OCI-M2 (cell line): ENCODE results near the gene P2RY8.
"Not testable (repeated sequence)": the region's sequence is repeated elsewhere in the genome, so short reads cannot be mapped to it uniquely, and the experiment has no call there.

Experiments
- DNase-seq: peaks from one replicate; lab custom pipeline; 2025; ENCODE audit not compliant: unreplicated experiment; lab: John Stamatoyannopoulos, UW

P2RY8 gene

DNA sequence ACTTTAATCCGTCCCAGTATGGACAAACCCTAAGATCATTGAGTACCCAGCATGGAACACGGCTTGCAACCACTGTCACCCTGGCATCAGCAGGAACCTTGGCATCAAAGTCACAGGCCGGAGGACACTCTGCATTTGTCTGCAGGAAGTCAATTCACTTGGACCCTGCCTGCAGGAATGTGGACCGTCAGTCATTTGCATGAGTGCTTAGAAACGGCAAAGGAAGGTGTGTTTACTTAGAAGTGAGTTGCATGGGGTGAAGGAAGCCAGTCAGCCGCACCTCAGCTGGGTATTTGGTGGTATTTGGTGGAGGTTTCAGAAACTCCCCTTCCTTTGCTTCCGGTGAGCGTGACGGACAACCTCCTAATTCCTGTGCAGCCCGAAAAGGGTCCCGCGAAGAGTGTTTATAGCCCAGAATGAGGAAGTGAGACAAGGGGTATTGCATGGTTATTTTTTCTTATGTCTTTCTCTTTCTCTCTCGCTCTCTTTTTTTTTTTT lies 15.5 kb downstream of the P2RY8 start:
- no peak for DNase-seq

DNA sequence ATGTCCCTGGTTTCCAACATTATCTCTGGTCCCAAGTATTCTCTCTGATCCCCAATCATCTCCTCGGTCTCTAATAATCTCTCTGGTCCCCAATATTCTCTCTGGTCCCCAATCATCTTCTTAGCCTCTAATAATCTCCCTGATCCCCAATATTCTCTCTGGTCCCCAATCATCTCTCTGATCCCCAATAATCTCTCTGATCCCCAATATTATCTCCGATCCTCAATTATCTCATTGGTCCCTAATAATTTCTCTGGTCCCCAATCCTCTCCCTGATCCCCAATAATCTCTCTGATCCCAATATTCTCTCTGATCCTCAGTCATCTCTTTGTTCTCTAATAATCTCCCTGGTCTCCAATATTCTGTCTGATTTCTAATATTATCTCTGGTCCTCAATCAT lies 16.6 kb downstream of the P2RY8 start:
- no peak for DNase-seq

DNA sequence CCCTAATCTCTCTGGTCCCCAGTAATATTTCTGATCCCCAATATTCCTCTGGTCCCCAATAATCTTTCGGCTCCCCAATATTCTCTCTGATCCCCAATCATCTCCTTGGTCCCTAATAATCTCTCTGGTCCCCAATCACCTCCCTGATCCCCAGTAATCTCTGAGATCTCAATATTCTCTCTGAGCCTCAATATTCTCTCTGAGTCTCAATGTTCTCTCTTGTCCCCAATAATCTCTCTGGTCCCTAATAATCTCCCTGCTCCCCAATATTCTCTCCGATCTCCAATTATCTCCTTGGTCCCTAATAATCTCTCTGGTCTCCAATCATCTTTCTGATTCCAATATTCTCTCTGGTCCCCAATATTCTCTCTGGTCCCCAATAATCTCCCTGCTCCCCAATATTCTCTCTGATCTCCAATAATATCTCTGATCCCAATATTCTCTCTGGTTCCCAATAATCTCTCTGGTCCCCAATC lies 17.9 kb downstream of the P2RY8 start:
- no peak for DNase-seq

DNA sequence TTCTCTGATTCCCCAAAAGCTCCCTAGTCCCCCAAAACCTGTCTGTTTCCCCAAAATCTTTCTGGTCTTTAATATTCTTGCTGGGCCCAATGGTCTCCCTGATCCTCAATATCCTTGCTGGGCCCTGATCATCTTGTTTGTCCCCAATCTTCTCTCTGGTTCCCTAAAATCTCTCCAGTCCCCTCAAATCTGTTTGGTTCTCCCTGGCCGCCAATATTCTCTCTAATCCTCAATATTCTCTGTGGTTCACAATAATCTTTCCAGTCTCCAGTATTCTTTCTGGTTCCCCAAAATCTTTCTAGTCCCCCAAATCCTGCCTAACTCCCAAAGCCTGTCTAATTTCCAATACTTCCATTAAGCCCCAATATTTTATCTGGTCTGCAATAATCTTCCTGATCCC lies 18.5 kb downstream of the P2RY8 start:
- no peak for DNase-seq

DNA sequence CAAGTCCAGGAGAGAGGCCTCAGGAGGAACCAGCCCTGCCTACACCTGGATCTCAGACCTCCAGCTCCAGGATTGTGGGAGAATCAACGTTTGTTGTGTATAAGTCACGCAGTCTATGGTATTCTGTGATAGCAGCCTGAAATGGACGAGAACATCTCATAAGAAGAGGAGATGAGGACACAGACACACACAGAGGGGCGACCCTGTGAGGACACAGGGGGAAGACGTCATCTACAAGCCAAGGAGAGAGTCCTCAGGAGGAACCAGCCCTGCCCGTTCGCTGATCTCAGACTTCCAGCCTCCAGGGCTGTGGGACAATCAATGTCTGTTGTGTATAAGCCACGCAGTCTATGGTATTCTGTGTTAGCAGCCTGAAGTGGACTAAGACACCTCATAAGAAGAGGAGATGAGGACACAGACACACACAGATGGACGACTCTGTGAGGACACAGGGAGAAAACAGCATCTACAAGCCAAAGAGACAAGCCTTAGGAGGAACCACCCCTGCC lies 20.3 kb downstream of the P2RY8 start:
- no peak for DNase-seq

DNA sequence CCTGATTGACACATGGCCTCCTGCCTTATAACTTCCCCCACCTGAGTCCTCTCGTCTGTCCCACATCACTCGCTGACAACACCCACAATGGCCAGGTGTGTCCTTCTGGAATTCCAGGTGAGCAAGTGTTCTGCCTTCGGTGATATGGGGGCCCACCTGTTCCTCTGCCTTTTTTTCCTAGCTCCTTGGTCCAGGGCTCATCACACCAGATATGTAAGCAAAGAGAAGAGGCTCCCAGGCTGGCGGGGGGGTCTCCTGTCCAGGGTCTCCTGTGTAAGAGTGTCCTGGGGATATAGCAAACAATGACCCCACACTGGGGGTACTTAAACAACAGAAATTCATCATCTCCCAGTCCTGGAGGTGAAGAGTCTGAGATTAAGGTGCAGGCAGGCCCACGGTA lies 25.2 kb downstream of the P2RY8 start:
- DNase-seq, result no peak

DNA sequence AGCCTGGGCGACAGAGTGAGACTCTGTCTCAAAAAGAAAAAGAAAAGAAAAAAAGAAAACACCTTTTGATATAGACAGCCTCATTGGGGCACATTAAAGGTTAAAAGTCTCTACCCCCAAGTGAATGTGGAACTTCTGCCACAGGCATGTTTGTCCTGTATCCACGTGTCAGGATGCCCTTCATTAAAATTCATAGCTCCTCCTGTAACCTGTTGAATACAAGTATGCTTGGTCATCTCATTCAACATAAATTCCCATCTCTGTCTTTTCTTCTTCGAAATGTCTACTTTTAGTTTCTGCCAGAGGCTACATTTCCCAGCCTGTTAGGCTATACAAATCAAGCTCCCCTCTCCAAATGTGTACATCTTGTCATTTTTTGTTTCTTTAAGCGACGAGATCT lies 25.8 kb downstream of the P2RY8 start:
- no peak for DNase-seq

DNA sequence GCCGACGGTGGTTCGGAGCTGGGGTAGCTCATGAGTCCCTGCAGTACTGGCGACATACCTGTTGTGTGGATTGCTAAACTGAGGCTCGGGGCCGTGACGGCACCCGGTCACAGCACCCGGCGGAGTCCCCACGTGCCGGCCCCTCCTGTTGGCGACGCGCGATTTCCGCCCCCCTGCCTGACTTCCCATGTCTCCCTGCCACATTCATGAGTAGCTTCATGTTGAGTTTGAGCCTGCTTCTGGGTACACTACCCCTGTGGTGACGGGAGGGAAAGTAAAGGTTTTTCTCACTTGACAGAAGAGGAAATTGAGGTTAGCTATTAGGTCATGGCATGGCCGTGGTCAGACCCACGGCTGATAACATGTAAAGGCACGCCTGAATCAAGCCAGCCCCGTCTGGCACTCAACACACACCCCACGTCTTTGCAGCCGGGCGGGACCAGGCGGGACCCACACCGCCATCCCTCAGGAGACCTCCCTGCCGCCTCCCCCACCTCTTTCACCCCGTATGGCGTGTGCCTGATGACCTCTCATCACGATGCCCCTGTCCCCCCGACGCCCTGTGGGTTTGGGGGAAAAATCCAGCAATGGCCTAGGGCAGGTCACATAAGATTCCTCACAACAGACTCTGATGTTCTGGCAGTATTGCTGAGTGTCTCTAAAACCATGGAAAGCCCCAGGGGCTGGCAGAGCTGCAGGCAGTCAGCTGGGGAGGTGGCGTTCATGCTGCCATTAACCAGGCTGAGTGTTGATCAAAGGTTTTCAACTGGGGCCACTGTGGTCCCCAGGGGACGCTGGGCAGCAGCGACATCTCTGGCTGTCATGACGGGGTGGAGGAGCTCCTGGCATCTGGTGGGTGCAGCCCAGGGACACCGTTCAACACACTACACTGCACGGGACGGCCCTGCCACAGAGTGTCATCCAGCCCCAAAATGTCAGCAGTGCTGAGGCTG lies 29.2 kb downstream of the P2RY8 start:
- no peak for DNase-seq

DNA sequence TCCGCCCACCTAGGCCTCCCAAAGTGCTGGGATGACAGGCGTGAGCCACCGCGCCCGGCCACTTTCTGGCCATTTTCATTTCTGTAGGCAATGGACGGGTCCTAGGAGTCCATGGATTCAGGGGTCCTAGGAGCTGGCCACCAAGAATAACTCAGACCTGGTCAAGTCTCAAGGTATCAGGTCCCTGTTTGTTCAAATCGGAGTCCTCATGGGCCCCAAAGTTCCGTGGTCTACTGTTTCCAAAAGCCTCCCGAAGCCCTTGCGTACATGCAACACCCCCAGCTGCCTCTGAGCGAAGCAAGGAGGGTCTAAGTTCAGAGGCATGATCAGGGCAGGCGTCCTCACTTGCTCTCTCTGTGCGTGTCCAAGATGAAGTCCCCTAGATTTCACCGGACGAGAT lies 30.1 kb downstream of the P2RY8 start:
- DNase-seq, result no peak

DNA sequence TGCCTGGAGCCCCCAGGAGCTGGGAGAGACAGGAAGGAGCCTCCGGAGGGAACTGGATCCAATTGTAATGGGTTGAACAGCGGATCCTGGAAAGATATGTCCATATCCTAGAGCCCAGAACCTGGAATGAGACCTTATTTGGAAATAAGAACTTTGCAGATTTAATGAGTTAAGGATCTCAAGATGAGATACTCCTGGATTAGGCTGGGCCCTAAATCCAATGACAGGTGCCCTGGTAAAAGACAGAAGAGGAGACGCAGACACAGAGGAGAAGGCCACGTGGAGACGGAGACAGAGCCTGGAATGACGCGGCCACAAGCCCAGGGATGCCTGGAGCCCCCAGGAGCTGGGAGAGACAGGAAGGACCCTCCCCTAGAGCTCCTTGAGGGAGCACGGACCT lies 34.1 kb downstream of the P2RY8 start:
- DNase-seq, result no peak

DNA sequence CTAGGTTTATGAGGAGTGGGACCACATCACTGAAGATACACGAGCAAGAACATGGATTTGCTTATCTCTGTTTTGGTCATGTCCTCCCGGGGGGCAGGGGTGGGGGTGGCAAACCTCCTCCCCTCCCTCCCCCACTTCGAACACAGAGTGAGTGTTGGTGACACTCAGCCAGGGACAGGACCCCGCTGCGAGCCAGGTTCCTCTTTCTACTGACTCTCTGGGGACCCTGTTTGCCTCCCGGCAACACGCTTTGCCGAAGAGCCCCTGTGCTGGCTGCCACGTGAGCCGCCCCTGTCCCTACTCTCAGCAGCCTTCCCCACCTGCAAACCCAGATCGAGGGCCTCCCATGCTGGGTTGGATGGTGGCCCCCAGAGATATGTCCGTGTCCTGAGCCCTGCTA lies 34.7 kb downstream of the P2RY8 start:
- DNase-seq, result no peak

DNA sequence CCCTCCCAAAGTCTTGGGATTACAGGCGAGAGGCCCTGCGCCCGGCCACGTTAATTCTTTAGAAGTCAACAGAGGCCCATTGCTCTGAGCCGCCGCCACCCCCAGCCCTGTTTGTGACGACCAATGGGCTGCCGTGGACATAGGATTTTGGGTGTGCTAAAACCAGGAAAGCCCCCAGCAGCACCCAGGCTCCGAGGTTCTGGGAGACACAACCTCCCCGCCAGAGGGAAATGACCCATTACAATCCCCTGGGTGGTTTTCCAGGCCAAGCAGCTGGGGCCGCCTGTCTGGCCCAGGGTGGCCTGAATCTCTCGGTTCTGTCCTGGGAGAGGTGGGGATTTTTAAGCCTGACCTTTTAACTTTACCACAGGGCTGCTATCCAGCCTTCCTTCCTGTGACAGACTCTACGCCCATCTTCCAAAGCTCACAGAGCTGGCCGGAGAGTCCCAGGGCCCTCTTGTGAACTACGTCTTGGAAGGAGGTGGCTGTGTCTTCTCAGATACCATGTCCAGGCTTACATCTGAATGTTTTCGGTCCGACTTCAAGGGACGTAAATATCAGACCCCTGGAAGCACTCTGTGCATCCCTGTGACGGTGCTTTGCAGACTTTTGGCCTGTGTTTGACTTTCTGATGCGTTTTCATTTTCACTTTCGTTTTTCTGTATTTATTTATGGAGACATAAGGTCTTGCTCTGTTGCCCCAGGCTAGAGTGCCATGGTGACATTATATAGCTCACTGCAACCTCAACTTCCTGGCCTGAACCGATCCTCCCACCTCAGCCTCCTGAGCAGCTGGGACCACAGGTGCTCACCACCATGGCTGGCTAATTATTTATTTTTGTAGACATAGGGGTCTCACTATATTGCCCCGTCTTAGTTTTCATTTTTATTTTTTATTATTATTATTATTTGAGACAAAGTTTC lies 36.0 kb downstream of the P2RY8 start:
- DNase-seq, result no peak

DNA sequence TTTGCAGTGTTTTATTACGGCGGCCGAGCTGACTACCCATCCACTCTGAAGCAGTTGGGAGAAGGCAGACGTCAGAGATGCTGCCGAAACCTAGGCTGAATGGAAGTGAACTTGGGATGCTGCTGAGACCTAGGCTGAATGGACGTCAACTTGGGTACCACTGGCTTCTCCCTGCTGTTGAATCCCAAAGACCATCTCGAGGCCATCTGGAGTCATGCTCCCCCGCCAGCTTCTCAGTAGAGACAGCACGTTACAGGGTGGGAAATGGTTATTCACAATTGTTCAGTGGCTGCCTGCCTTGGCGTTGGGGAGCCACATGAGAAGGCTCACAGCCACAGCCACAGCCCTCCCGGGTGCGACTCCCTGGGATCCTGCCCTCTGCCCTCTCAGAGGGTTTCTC lies 40.9 kb downstream of the P2RY8 start:
- DNase-seq, result no peak

DNA sequence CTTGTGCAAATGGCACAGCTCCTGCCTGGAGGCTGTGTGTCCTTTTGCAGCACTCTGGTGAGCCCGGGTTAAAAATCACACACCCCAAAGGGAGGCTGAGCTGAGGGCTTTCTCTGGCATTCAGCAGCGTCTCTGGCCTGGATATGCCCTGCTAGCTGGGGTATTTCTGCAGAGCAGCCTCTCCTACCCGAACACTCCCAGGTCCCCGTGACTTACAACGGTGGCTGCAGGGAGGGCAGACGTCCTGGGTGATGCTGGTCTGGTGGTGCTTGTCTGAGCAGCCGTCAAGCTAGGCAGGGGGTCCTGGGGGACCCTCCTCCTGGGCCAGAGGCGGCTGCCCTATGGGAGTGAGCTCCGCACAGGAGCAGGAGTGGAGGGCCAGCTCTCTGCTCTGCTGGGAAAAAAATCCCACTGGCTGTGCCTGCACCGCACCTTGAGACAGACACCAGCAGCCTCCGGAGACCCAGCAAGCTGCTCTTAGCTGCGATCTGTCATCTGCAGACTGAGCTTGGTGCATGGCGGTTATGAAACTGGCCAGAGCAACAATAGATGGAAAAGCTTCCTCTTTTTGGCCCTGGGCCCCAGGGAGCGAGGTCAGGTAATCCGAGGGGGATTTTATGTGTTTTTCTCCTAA lies 43.0 kb downstream of the P2RY8 start:
- DNase-seq, result no peak

DNA sequence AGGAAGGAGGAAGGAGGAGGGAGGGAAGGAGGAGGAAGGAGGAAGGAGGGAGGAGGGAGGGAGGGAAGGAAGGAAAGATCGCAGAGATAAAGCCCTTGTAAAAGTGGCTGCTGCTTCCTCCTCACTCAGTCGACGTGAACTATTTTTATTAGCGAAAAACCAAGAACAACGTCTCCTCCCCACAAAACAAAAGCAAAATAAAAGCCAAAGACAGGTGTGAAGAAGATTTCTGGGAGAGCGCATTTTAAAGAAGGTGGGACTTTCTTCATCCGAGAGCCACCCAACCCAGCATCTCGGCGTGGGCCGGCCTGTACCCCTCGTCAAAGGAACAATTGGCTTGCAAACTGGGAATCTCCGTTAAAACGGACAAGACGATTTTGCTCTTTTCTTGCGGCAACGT lies 43.6 kb downstream of the P2RY8 start:
- no peak for DNase-seq

DNA sequence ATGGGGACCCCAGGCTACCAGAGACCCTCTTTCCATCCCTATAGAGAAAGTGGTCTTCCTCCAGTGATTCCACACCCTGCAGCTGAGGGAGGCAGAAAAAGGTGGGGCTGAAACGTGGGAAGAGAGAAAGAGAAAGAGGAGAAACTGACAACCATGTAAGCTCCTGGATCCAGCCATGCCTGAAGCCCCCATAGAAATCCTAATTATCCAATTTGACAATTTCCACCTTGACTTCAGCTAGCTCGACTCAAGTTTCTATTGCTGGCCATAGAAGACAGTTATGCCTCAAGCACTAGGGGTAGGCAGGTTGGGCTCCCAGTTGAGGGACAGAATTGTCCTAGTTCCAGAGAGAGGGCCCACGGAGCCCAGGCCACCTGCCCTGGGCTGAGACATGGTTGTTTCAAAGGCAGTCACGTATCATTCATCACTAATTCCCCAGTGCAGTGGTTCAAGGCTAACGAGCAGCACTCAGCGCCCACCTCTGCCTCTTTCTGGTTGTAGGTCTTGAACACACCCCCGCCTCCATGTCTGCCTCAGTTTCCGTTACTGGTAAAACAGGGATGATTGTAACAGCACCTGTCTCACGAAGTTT lies 44.5 kb downstream of the P2RY8 start:
- DNase-seq, result no peak

DNA sequence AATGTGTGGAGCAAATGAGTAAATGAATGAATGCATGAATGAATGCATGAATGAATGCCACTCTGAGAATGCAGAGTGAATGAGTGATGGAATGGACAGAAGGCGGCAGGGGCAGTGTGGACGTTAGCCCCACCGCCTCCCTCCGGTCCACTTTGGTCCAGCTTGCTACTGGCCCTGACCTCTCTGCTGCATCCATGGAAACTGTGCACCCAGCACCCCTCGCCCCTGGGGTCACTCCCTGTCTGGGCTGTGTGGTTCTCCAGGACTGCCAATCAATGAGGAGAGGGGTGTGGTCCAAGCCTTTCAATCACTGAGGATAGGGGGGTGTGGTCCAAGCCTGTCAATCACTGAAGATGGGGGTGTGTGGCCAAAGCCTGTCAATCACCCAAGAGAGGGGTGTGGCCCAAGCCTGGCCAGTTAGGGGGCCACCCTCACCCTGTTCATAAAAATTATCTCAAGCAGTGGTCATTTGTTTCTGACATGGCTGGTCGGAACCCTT lies 45.1 kb downstream of the P2RY8 start:
- DNase-seq, result no peak

DNA sequence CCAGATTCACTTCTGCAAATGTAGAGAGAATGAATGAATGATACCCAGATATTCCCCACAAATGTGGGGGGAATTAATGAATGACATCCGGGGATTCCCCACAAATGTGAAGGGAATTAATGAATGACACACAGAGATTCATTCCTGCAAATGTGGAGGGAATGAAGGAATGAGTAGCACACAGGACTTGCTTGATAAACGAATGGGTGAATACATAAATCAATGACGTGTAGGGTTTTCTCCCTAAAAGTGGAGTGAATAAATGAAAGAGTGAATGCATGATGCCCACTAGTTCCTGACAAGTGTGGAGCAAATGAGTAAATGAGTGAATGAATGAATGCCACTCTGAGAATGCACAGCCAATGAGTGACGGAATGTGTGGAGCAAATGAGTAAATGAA lies 45.7 kb downstream of the P2RY8 start:
- not testable (repeated sequence) for DNase-seq

DNA sequence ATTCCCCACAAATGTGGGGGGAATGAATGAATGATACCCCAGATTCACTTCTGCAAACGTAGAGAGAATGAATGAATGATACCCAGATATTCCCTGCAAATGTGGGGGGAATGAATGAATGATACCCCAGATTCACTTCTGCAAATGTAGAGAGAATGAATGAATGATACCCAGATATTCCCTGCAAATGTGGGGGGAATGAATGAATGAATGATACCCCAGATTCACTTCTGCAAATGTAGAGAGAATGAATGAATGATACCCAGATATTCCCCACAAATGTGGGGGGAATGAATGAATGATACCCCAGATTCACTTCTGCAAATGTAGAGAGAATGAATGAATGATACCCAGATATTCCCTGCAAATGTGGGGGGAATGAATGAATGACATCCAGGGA lies 46.3 kb downstream of the P2RY8 start:
- DNase-seq, result not testable (repeated sequence)

DNA sequence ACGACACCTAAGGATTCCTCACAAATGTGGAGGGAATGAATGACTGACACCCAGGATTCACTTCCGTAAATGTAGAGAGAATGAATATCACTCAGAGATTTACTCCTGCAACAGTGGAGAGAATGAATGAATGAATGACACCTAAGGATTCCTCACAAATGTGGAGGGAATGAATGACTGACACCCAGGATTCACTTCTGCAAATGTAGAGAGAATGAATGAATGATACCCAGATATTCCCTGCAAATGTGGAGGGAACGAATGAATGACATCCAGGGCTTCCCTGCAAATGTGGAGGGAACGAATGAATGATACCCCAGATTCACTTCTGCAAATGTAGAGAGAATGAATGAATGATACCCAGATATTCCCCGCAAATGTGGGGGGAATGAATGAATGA lies 47.6 kb downstream of the P2RY8 start:
- not testable (repeated sequence) for DNase-seq
